HG03025 (cell line): ENCODE data around the gene LIN9.
A peak's percentile ranks its signal among the peaks of the same experiment; 100 is the strongest.
"Not testable (repeated sequence)": the region's sequence is repeated elsewhere in the genome, so short reads cannot be mapped to it uniquely, and the experiment has no call there.

Experiments
- ATAC-seq: cut with Tn5 transposase; IDR thresholded peaks from one replicate; pipeline ENCODE4 v1.9.1; 2021; ENCODE audit warnings: mild to moderate bottlenecking, moderate library complexity; ENCODE audit not compliant: unreplicated experiment, low FRiP score

Gene LIN9

GRCh38 chr1:226277897-226278296 is 31.1 kb downstream of the LIN9 start:
- ATAC-seq = no peak

GRCh38 chr1:226276987-226277386 is 32.0 kb downstream of the LIN9 start:
- ATAC-seq = no peak

- ATAC-seq = no peak
Observed at GRCh38 chr1:226276077-226276682, 32.8 kb downstream of the LIN9 start.

- ATAC-seq = no peak
Observed at GRCh38 chr1:226274138-226274537, 34.8 kb downstream of the LIN9 start.

- ATAC-seq = not testable (repeated sequence)
Observed at GRCh38 chr1:226272233-226272902, 36.6 kb downstream of the LIN9 start.

GRCh38 chr1:226268421-226269124 is 40.4 kb downstream of the LIN9 start:
- no peak for ATAC-seq

GRCh38 chr1:226261818-226262217 is 47.1 kb downstream of the LIN9 start:
- ATAC-seq = no peak

- no peak for ATAC-seq
Observed at GRCh38 chr1:226255380-226255779, 53.6 kb downstream of the LIN9 start.

- ATAC-seq = no peak
Observed at GRCh38 chr1:226253933-226254332, 55.0 kb downstream of the LIN9 start.

GRCh38 chr1:226252841-226253240 is 56.1 kb downstream of the LIN9 start:
- ATAC-seq = not testable (repeated sequence)

GRCh38 chr1:226250511-226250910 is 58.5 kb downstream of the LIN9 start:
- no peak for ATAC-seq

GRCh38 chr1:226248796-226249195 is 60.2 kb downstream of the LIN9 start:
- ATAC-seq = no peak

- no peak for ATAC-seq
Observed at GRCh38 chr1:226248091-226248490, 60.9 kb downstream of the LIN9 start.

GRCh38 chr1:226239421-226239820 is 69.5 kb downstream of the LIN9 start:
- ATAC-seq = no peak

GRCh38 chr1:226236826-226237225 is 72.1 kb downstream of the LIN9 start:
- ATAC-seq = no peak

GRCh38 chr1:226233806-226234205 is 75.2 kb downstream of the LIN9 start:
- ATAC-seq = no peak

- no peak for ATAC-seq
Observed at GRCh38 chr1:226233293-226233692, 75.7 kb downstream of the LIN9 start.

GRCh38 chr1:226226601-226227000 is 82.4 kb downstream of the LIN9 start:
- ATAC-seq = no peak

- ATAC-seq = peak; percentile 52
Observed at GRCh38 chr1:226223786-226224244, 85.1 kb downstream of the LIN9 start.

GRCh38 chr1:226223157-226223785 is 85.7 kb downstream of the LIN9 start, which contains the start of gene MIXL1:
Gene MIXL1 (plus strand): TSS chr1:226223664. CDS start chr1:226223682, 18 bp downstream.
- peak; percentile 42 for ATAC-seq

- no peak for ATAC-seq
Observed at GRCh38 chr1:226222686-226223085, 86.3 kb downstream of the LIN9 start.
